ENCODE results near the gene DPM3.

GRCh38 chr1:155103325-155103724 is 37.0 kb downstream of the DPM3 start:
- TF ChIP-seq CTCF (IDR thresholded peaks at IDR 0.05; ENCODE audit: poor library complexity) (no peak), EZH2phosphoT487 (IDR thresholded peaks at IDR 0.05; ENCODE audit: low read depth, severe bottlenecking, unreplicated experiment) (no peak), EZH2 (IDR thresholded peaks at IDR 0.05; ENCODE audit: borderline replicate concordance) (no peak)
